Measurements from ENCODE around the gene ARL6IP6.

Gene ARL6IP6

GRCh38 chr2:152686321-152686720, 32.1 kb upstream of the ARL6IP6 start:
- Histone ChIP-seq H3K9me3 (ENCODE audit: insufficient read depth, low read length) (no peaks in the 10 kb centered on the region), H4K20me1 (ENCODE audit: low read depth, low read length) (peaks cover 27% of the 10 kb centered on the region), H3K79me2 (ENCODE audit: insufficient read depth, low read length) (peaks cover 68% of the 10 kb centered on the region), H3K4me2 (ENCODE audit: low read depth, low read length, poor library complexity, severe bottlenecking) (no peak overlapping the region), H3K4me3 (ENCODE audit: insufficient read depth, low read length, poor library complexity, severe bottlenecking) (no peak overlapping the region), H3K27me3 (ENCODE audit: low read length) (no peaks in the 10 kb centered on the region), H3K9me2 (replicated peaks; ENCODE audit: insufficient read depth, low read length) (no peaks in the 10 kb centered on the region), H2AFZ (ENCODE audit: low read depth, low read length, severe bottlenecking) (no peak overlapping the region), H3F3A (ENCODE audit: insufficient read depth) (peaks cover 4% of the 10 kb centered on the region; the same call in 1 of the 2 replicates), H3K27ac (ENCODE audit: low read depth, low read length) (no peak overlapping the region), H3K9ac (ENCODE audit: low read length) (no peak overlapping the region), H3K36me3 (ENCODE audit: low read length) (peaks cover 31% of the 10 kb centered on the region)
- no peak for TF ChIP-seq EZH2phosphoT487 (conservative IDR thresholded peaks at IDR 0.05; ENCODE audit: low read length)
- TF ChIP-seq, protein P1, sequence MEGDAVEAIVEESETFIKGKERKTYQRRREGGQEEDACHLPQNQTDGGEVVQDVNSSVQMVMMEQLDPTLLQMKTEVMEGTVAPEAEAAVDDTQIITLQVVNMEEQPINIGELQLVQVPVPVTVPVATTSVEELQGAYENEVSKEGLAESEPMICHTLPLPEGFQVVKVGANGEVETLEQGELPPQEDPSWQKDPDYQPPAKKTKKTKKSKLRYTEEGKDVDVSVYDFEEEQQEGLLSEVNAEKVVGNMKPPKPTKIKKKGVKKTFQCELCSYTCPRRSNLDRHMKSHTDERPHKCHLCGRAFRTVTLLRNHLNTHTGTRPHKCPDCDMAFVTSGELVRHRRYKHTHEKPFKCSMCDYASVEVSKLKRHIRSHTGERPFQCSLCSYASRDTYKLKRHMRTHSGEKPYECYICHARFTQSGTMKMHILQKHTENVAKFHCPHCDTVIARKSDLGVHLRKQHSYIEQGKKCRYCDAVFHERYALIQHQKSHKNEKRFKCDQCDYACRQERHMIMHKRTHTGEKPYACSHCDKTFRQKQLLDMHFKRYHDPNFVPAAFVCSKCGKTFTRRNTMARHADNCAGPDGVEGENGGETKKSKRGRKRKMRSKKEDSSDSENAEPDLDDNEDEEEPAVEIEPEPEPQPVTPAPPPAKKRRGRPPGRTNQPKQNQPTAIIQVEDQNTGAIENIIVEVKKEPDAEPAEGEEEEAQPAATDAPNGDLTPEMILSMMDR (IDR thresholded peaks at IDR 0.05; ENCODE audit: insufficient read depth, low read length, poor library complexity, severe bottlenecking), result no peak

DNA sequence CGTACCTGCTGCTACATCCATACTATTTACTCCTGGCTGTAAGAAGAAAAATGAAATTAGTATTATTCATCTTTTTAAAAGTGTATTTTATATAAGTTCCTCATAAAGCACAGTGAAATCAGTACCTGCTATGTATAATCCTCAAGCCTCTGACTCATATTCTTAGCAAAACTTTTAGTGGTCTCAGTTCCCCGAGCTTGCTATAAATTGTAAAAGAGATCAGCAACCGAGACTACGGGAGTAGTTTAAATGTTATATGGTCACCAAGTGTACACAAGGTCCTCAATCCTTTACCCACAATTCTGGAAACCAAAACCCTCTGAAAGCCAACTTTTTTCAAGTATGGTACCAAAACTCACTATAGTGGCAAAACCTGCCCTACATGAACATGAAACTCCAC, 25.4 kb upstream of the ARL6IP6 start:
- no peak overlapping the region for H3K4me3 ChIP-seq (ENCODE audit: insufficient read depth, low read length, poor library complexity, severe bottlenecking)
- peaks cover 61% of the 10 kb centered on the region for H3K79me2 ChIP-seq (ENCODE audit: insufficient read depth, low read length)

GRCh38 chr2:152694161-152694661, 24.2 kb upstream of the ARL6IP6 start:
- no peaks in the 10 kb centered on the region for H3K27me3 ChIP-seq (ENCODE audit: low read length)
- no peak overlapping the region for H3K27ac ChIP-seq (ENCODE audit: low read depth, low read length)
- no peak overlapping the region for H3K9ac ChIP-seq (ENCODE audit: low read length)
- H3K9me2 ChIP-seq (replicated peaks; ENCODE audit: insufficient read depth, low read length), result no peaks in the 10 kb centered on the region
- H4K20me1 ChIP-seq (ENCODE audit: low read depth, low read length), result peaks cover 48% of the 10 kb centered on the region
- peaks cover 10% of the 10 kb centered on the region; the same call in 1 of the 2 replicates for H3F3A ChIP-seq (ENCODE audit: insufficient read depth)
- H3K79me2 ChIP-seq (ENCODE audit: insufficient read depth, low read length), result peaks cover 68% of the 10 kb centered on the region
- TF ChIP-seq, protein P1 (IDR thresholded peaks at IDR 0.05; ENCODE audit: insufficient read depth, low read length, poor library complexity, severe bottlenecking), result no peak
- TF ChIP-seq EZH2phosphoT487 (conservative IDR thresholded peaks at IDR 0.05; ENCODE audit: low read length), result no peak
- no peak overlapping the region for H2AFZ ChIP-seq (ENCODE audit: low read depth, low read length, severe bottlenecking)
- H3K9me3 ChIP-seq (ENCODE audit: insufficient read depth, low read length), result no peaks in the 10 kb centered on the region
- H3K36me3 ChIP-seq (ENCODE audit: low read length), result peaks cover 42% of the 10 kb centered on the region
- H3K4me2 ChIP-seq (ENCODE audit: low read depth, low read length, poor library complexity, severe bottlenecking), result no peak overlapping the region
- H3K4me3 ChIP-seq (ENCODE audit: insufficient read depth, low read length, poor library complexity, severe bottlenecking), result no peak overlapping the region

More for the DNA sequence above, 25.4 kb upstream of the ARL6IP6 start:
- Histone ChIP-seq H3F3A (ENCODE audit: insufficient read depth) (peaks cover 7% of the 10 kb centered on the region; the same call in 1 of the 2 replicates), H4K20me1 (ENCODE audit: low read depth, low read length) (peaks cover 36% of the 10 kb centered on the region), H3K9me2 (replicated peaks; ENCODE audit: insufficient read depth, low read length) (no peaks in the 10 kb centered on the region), H3K9ac (ENCODE audit: low read length) (no peak overlapping the region), H3K4me2 (ENCODE audit: low read depth, low read length, poor library complexity, severe bottlenecking) (no peak overlapping the region), H2AFZ (ENCODE audit: low read depth, low read length, severe bottlenecking) (no peak overlapping the region), H3K9me3 (ENCODE audit: insufficient read depth, low read length) (no peaks in the 10 kb centered on the region), H3K36me3 (ENCODE audit: low read length) (peaks cover 38% of the 10 kb centered on the region), H3K27ac (ENCODE audit: low read depth, low read length) (no peak overlapping the region), H3K27me3 (ENCODE audit: low read length) (no peaks in the 10 kb centered on the region)
- TF ChIP-seq, protein P1 (IDR thresholded peaks at IDR 0.05; ENCODE audit: insufficient read depth, low read length, poor library complexity, severe bottlenecking), result no peak
- no peak for TF ChIP-seq EZH2phosphoT487 (conservative IDR thresholded peaks at IDR 0.05; ENCODE audit: low read length)
